Jurkat, Clone E6-1 (cell line): ENCODE data around the gene COP1.
"Not testable (repeated sequence)": the region's sequence is repeated elsewhere in the genome, so short reads cannot be mapped to it uniquely, and the experiment has no call there.

Source experiments
- DNase-seq: peaks from one replicate; pipeline ENCODE4 v3.0.0-alpha.2; 2011; ENCODE audit warnings: low read depth, low spot score
- H3K4me3 ChIP-seq: 2 replicates; pipeline ENCODE4 v1.5.1; 2011; ENCODE audit warnings: mild to moderate bottlenecking, low read length, control low read depth, moderate library complexity

The COP1 gene

DNA sequence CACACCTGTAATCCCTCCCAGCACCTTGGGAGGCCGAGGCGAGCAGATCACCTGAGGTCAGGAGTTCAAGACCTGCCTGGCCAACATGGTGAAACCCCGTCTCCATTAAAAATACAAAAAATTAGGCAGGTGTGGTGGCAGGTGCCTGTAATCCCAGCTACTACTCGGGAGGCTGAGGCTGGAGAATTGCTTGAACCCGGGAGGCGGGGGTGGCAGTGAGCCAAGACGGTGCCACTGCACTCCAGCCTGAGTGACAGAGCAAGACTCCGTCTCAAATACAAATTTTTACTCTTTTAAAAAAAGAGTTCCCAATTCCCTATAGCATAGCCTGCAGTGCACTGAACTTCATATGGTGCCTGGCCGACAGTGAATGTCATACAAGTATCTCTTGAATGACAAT lies 2.4 kb downstream of the COP1 start:
- H3K4me3 ChIP-seq, result not testable (repeated sequence)

DNA sequence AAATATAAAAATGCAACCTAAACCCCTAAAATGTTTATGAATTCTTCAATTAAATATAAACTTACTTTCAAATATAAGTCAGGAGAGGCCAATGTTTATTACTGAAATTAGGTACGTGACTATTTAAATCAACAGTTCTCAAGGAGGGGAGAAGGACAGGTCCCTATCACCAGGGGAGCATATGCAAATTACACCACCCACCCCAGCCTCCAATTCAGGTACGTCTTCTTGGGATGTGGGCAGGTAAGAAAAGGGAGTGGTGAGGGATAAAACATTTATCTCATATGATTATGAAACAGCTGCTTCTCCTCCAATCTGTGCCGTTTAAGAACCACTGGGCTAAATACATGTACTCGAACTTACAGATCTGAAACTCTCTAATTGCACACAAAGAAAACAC lies 3.4 kb downstream of the COP1 start:
- no peak for DNase-seq
- H3K4me3 ChIP-seq, result no peak overlapping the region

More for the DNA sequence above, 2.4 kb downstream of the COP1 start:
- not testable (repeated sequence) for DNase-seq

DNA sequence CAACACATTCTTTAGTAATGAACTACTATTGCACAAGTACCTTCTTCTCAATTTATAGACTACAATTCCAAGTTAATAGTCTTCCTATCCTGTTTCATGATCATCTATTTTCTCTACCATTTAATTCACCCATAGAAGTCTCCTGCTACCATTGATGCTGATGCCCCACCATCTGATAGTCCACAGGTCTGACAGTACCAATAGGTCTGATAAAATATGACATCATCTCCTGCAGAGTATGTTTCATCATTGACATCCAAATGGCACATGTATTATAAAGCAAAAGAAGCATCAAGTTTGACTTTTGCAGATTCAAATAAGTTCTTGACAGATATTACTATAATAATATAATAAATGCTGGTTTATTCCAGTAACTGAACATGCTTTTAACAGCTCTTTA lies 5.5 kb downstream of the COP1 start:
- no peak overlapping the region for H3K4me3 ChIP-seq
- no peak for DNase-seq

DNA sequence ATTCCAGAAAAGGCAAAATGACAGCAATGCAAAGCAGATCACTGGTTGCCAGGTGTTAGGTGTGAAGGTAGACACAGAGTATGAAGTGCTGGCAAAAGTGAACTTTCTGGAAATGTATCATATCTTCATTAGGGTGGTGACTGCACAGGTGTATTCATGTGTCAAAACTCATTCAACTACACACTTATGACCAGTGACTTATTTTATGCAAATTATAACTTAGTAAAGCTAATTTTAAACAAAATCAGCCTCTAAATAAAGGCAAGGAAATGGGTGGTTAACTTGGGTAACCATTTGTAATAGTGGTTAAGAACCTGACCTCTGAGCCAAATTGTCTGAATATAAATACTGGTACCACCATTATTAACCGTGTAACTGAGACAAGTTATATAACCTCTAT lies 7.4 kb downstream of the COP1 start:
- no peak for DNase-seq
- no peak overlapping the region for H3K4me3 ChIP-seq

DNA sequence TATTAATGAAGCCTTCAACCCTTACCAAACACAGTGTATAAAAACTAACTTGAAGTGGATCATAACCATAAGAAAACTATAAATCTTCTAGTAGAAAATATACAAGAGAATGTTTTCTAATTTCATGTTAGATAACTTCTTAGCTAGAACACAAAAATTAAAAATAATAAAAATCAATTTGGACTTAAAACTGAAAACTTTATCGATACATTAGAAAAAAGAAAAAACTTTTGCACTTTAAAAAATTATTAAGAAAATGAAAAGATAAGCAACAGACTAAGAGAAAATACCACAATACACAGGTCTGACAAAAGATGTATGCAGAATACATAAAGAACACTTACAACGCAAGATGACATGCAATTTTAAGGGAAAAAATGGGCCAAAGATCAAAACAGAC lies 8.7 kb downstream of the COP1 start:
- no peak for DNase-seq
- no peak overlapping the region for H3K4me3 ChIP-seq

DNA sequence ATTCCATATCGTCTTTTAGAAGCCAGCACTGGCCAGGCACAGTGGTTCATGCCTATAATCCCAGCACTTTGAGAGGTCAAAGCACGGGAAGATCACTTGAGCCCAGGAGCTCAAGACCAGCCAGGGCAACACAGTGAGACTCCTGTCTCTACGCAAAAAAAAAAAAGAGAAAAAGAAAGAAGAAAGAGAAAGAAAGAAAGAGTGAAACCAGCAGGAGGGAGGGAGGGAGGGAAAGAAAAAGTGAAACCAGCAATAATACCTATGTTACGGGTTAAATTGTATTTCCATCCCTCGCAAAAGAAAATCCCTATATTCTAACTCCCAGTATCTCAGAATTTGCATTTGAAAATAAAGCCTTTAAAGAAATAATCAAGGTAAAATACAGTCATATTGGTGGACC lies 10.4 kb downstream of the COP1 start:
- no peak for DNase-seq
- H3K4me3 ChIP-seq, result no peak overlapping the region

DNA sequence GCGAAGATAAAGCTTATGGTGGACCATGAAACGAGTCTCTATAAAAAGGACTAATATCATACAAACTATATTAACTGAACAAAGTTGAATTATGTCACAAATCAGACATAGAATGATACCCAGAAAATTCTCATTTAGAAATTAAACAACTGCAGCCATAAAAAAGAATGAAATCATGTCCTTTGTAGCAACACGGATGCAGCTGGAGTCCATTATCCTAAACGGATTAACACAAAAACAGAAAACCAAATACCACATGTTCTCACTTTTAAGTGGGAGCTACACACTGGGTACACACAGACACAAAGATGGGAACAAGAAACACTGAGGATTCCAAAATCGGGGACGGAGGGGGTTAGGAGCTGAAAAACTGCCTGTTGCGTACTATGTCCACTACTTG lies 11.5 kb downstream of the COP1 start:
- no peak for DNase-seq
- no peak overlapping the region for H3K4me3 ChIP-seq

DNA sequence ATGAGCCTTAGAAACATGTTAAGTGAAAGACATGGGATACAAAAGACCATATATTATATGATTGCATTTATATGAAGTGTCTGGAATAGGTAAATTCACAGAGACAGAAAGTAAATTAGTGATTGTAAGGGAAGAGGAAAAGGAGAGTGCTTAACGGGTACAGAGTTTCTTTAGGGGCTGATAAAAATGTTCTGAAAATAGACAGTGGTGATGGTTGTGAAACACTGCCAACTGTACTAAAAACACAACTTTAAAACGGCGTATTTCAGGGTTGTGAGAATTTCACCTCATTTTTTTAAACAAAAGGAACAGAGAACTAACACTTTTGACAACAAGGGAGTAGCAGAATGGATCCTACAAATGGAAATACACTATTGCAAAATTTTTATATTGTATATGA lies 13.4 kb downstream of the COP1 start:
- no peak for DNase-seq
- H3K4me3 ChIP-seq, result no peak overlapping the region

DNA sequence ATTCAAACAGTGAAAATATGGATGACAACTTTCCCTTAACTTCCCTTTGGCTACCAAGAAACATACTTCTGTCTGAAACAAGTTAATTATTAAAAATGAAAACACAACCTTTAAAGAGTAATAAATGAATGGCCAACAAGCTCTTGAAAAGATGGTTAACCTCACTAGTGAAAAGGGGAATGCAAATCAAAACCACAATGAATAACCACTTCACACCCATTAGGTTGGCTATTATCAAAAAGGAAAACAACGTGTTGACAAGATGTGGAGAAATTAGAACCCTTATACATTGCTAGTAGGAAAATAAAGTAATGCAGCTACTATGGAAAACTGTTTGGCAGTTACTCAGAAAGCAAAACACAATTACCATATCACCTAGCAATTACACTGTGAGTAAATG lies 14.1 kb downstream of the COP1 start:
- no peak overlapping the region for H3K4me3 ChIP-seq
- DNase-seq, result no peak

DNA sequence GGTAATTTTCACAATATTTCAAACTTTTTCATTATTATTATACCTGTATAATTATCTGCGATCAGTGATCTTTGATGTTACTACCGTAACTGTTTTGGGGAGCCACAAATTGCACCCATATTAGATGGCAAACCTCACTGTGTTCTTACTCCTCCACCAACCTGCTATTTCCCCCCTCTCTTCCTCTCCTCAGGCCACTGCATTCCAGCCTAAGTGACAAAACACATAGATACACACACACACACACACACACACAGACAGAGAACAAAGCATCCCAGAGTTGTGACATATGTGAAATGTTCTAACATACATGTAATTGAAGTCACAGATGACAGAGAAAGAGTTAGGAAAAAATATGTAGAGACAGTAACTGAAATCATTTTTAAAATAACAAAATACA lies 18.5 kb downstream of the COP1 start:
- H3K4me3 ChIP-seq, result no peak overlapping the region
- no peak for DNase-seq

DNA sequence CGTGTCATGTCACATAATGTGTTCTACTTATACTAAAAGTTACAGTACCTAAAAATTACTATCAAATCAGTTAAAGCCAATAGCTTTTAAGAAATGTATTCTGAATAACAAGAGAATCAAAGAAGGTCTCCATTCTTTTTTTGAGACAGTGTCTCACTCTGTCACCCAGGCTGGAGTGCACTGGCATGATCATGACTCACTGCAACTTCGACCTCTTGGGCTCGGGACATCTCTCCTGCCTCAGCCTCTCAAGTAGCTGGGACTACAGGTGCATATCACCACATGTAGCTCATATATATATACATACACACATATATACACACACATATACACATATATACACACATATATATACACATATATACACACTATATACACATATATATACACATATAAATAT lies 20.1 kb downstream of the COP1 start:
- H3K4me3 ChIP-seq, result no peak overlapping the region
- DNase-seq, result no peak

DNA sequence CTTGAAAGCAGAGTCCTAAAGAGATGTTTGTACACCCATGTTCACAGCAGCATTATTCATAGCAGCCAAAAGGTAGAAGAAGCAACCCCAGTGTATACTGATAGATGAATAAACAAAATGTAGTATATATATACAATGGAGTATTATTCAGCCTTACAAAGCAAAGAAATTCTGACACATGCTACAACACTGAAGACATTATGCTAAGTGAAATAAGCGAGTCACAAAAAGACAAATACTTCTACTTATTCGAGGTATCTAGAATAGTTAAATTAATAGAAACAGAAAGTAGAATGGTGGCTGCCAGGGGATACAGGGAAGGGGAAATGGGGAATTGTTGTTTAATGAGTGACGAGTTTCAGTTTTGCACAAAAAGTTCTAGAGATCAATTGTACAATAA lies 23.5 kb downstream of the COP1 start:
- no peak for DNase-seq
- no peak overlapping the region for H3K4me3 ChIP-seq

DNA sequence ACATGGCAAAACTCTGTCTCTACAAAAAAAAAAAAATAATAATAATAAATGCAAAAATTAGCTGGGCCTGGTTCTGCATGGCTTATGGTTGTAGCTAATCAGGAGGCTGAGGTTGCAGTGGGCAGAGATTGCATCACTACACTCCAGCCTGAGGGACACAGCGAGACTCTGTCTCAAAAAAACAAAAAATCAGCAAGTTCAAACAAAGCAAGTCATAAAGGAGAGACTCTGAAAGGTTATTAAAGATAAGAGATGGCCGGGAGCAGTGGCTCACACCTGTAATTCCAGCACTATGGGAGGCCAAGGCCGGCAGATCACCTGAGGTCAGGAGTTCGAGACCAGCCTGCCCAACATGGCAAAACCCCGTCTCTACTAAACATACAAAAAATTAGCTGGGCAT lies 28.8 kb downstream of the COP1 start:
- DNase-seq, result no peak
- H3K4me3 ChIP-seq, result no peak overlapping the region

DNA sequence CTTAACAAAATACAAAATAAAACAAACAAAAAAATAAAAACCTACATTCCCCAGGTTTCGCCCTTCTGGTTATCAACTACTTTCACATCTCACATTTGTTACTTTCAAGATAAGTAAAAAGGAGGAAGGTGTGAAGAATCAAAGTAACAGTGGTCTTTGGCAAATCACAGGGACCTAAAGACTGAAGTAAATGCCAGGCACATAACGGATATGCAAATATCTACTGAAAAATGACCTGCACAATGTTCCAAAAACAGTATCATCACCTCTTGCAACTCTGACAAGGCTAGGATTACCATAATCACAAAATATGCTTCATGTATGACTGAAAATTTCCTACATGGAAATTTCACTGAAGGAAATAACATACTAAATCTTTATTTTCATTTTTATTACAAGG lies 29.3 kb downstream of the COP1 start:
- H3K4me3 ChIP-seq, result no peak overlapping the region
- no peak for DNase-seq

DNA sequence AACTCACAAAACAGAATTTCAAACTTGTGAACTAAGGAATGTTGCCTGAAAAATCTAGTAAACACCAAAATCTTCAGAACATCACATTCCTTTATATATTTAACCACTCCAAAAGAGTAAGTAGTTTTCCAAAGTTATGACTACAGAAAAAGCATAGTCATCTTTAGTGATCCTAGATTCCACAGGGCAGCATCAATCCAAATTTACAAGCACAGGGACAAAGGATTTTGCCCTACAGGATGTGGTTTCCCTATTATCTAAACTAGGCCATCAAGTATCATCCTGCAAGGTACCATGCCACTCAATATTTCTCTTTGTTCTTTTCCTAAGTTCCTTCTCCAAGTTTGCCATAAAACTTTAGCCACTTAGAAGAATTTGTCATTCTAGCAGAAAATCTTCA lies 33.0 kb downstream of the COP1 start:
- H3K4me3 ChIP-seq, result no peak overlapping the region
- DNase-seq, result no peak

DNA sequence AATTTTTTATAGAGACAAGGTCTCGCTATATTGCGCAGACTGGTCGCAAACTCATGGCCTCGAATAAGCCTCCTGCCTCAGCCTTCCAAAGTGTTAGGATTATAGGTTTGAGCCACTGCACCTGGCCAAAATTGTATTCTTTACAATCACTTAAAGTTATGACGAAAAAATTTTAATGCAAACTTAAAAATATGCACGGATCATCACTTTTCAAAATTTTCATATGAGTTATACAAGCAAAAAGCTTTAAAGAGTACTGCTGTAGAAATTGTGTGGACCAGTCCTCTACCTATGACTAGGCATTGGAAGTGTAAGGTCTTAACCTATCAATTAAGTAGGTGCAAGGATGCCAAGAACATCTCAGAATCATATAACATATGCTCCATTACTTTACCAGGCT lies 34.9 kb downstream of the COP1 start:
- H3K4me3 ChIP-seq, result no peak overlapping the region
- DNase-seq, result no peak

DNA sequence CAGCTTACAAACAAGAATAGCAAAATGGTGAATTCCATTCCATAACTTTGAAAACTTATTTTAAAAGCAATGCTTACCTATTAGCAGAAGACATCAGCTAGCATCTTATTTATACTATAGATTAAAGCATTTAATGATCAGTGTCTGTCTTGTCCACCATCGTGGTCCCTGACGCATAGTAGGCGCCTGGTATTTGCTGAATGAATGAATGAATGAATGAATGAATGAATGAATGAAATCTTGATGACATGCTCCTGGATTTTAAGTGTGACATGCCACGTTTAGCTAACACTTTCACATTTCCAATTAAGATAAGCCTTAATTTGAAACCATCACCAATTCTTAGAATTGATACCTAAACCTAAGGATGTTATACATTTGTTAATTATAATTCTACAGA lies 39.9 kb downstream of the COP1 start:
- no peak for DNase-seq
- H3K4me3 ChIP-seq, result no peak overlapping the region

DNA sequence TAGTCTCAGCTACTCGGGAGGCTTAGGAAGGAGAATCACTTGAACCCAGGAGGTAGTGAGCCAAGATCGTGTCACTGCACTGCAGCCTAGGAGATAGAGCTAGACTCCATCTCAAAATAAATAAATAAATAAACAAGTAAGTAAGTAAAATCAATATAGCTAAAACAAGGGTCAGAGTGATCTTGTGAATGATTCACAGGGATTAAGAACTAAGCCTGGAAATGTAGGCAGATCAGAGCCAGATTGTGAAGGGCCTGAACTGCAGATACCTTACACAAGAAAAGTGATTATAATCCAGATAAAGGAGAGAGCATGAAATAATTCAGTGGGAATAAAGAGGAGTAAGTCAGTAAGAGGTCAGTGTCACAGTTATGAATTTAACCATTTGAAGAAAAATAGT lies 41.5 kb downstream of the COP1 start:
- H3K4me3 ChIP-seq, result no peak overlapping the region
- no peak for DNase-seq

DNA sequence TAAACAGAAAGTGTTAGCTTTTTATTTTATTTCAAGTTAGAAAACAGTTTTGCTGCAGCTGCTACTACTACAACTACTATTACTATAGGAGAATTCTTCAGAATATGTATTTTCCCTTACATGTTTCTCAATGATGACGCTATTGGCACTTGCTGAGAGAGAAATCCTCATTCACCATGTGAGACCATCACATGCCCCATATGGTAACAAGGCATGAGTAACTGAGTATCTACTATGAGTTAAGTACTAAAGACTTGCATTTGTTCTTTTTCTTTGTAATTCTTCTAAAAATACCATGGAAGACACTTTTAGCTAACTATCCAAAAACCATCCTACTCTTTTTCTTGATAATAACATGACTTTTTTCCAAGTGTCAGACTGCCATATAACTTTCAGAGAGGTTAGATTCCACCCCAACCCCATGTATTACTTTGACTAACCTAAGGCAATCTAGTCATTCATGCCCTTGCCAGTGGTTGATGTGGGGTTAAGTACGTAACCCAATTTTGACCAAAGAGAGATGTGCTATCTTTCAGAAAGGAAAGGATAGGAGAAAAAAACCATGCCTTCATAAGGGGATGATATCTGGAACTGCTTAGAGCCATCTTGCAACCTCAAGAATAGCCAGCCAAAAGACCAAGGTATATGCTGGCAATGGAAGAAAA lies 42.9 kb downstream of the COP1 start:
- no peak for DNase-seq
- H3K4me3 ChIP-seq, result no peak overlapping the region

DNA sequence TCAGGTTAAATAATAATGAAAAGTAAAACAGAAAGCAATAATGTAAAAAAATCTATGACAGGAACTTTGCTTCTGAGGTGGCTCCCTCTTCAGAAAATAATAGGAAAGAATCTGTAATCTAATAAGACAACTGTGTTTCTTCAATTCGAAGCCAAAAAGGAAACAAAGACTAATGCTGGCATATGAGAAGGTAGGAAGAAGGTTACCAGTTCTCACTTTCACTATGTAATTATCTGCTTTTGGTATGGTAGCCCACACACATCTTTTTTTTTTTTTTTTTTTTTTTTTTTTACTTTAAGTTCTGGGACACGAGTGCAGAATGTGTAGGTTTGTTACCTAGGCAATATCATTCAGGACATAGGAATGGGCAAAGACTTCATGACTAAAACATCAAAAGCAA lies 47.1 kb downstream of the COP1 start:
- no peak overlapping the region for H3K4me3 ChIP-seq
- no peak for DNase-seq

DNA sequence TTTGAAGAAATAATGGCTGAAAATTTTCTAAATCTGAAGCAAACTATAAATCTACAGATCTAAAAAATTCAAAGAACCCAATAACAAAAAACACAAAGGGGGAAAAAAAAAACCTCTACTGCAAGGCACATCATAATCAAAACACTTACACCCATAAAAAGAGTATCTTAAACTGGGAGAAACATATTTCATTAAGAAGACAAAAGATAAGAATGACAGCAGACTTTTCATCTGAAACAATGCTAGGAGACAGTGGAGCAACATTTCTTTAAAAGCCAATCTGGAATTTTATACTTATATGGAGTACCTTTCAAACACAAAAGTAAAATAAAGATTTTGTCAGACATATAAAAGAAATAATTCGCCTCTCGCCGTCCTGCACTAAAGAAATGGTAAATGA lies 49.1 kb downstream of the COP1 start:
- H3K4me3 ChIP-seq, result no peak overlapping the region
- no peak for DNase-seq
